Left ventricle myocardium inferior (tissue), 1 donor: ENCODE results near the gene XIRP2. TPM values are rescaled to one million over a fixed set of nuclear protein-coding genes. Genes with fewer than 3 reads are reported as not detected.

Experiments used
- DNase-seq: peaks from one replicate; pipeline ENCODE4 v3.0.0-alpha.2; 2020
- H3K27ac ChIP-seq: fragments of 200-600 bp; replicated peaks from 2 replicates; pipeline ENCODE4 v1.8.0; 2021
- H3K27me3 ChIP-seq: fragments of 200-600 bp; 2 replicates; pipeline ENCODE4 v1.8.0; 2021; ENCODE audit warnings: low read depth
- H3K36me3 ChIP-seq: fragments of 200-600 bp; 2 replicates; pipeline ENCODE4 v1.8.0; 2021
- H3K4me1 ChIP-seq: fragments of 200-600 bp; 2 replicates; pipeline ENCODE4 v1.8.0; 2021
- H3K4me3 ChIP-seq: fragments of 200-600 bp; 2 replicates; pipeline ENCODE4 v1.8.0; 2021; ENCODE audit warnings: mild to moderate bottlenecking, moderate library complexity
- H3K9me3 ChIP-seq: fragments of 200-600 bp; replicated peaks from 2 replicates; pipeline ENCODE4 v1.8.0; 2021
- intact Hi-C: fragments of 100-400 bp; cut with micrococcal nuclease; formaldehyde crosslinking; loops from one replicate; pipeline ENCODE4 v1.11.0; 2022
- long read RNA-seq: library from polyadenylated mRNA; unstranded; transcript quantifications from one replicate; pipeline ENCODE4 v2.0.0, GENCODE V29; 2021
- total RNA-seq: library from RNA; stranded (reverse); fragmentation: NEBNext Ultra II Directional; extraction: Animal tissue kit (Norgen Biotek cat#: 25700); gene quantifications from one replicate; pipeline ENCODE4 v1.2.1, GENCODE V29; 2021
- TF ChIP-seq, protein P1 (sequence below): fragments of 200-600 bp; IDR thresholded peaks from 2 replicates; pipeline ENCODE4 v1.8.0; 2021; ENCODE audit warnings: antibody characterized with exemption, mild to moderate bottlenecking, borderline replicate concordance
- donor health status: DM: no; HTN: yes; CAD: no; lungs with severe emphysema.

XIRP2 gene
- 364 TPM for total RNA-seq
- long read RNA-seq, partial matches to known transcripts: 95 of 97 reads
- long read RNA-seq, other reads (novel, unspliced or antisense): 2 of 97 reads

- no peak within 1 kb of the TSS for H3K4me3 ChIP-seq
- no peaks in the 10 kb centered on the region for H3K9me3 ChIP-seq
- no peaks in the 10 kb centered on the region for H3K4me1 ChIP-seq
- DNase-seq: no peak
- H3K27me3 ChIP-seq: no peaks in the 10 kb centered on the region
- TF ChIP-seq, protein P1, sequence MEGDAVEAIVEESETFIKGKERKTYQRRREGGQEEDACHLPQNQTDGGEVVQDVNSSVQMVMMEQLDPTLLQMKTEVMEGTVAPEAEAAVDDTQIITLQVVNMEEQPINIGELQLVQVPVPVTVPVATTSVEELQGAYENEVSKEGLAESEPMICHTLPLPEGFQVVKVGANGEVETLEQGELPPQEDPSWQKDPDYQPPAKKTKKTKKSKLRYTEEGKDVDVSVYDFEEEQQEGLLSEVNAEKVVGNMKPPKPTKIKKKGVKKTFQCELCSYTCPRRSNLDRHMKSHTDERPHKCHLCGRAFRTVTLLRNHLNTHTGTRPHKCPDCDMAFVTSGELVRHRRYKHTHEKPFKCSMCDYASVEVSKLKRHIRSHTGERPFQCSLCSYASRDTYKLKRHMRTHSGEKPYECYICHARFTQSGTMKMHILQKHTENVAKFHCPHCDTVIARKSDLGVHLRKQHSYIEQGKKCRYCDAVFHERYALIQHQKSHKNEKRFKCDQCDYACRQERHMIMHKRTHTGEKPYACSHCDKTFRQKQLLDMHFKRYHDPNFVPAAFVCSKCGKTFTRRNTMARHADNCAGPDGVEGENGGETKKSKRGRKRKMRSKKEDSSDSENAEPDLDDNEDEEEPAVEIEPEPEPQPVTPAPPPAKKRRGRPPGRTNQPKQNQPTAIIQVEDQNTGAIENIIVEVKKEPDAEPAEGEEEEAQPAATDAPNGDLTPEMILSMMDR: no peak
- intact Hi-C loops: no loop called here
- no peak within 1 kb of the TSS for H3K27ac ChIP-seq
- H3K36me3 ChIP-seq: no peaks in the 10 kb centered on the region
Measured at GRCh38 chr2:166888180-166888579, at the start of gene XIRP2. TSS of gene XIRP2 (plus strand) at chr2:166888480. CDS start at chr2:166903483, 15,003 bp downstream.

DNA sequence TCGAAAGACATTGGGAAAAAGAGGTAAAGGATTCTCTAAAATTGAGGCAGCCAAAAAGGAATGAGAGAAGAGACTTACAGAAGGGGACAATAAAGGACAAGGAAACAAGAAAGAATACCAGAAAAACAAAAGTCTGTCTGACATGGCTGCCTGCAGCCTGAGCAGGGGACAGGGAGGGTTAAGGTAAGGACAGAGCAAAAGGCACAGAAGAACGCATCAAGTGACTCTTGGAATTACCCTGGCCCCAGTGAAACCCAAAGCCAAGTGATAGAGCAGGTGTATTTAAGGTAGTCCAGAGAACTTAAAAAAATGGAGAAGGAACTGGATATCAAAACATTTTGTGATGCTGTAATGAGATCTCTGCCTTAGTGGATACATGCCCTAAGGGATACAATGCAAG, 47.1 kb upstream of the XIRP2 start:
- TF ChIP-seq, protein P1: no peak
- Histone ChIP-seq H3K36me3 (no peaks in the 10 kb centered on the region), H3K27me3 (no peaks in the 10 kb centered on the region), H3K4me1 (no peaks in the 10 kb centered on the region), H3K4me3 (no peak overlapping the region), H3K9me3 (no peaks in the 10 kb centered on the region), H3K27ac (no peak overlapping the region)
- no peak for DNase-seq
- intact Hi-C loops: no loop called here

GRCh38 chr2:166841679-166842078, 46.6 kb upstream of the XIRP2 start:
- H3K9me3 ChIP-seq: no peaks in the 10 kb centered on the region
- TF ChIP-seq, protein P1: no peak
- H3K4me1 ChIP-seq: no peaks in the 10 kb centered on the region
- no peaks in the 10 kb centered on the region for H3K36me3 ChIP-seq
- intact Hi-C loops: no loop called here
- H3K27ac ChIP-seq: no peak overlapping the region
- H3K4me3 ChIP-seq: no peak overlapping the region
- DNase-seq: no peak
- no peaks in the 10 kb centered on the region for H3K27me3 ChIP-seq

DNA sequence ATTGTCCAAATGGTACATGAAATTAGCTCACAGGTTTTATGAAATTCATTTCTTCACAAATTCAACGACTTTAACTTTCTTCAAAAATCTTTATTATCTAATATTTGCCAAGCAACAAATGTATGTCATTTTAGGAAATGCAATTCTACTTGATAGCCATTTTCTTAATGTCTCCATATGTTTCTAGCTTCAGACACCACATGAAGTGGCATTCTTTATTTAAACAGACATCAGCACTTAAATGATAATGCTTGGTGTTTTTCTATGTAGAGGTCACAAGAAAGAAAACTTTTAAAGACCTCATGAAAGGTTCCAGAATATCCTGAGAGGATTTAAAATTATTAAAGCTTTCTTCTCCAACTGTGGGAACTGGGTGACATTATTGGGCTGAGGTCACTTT, 44.2 kb upstream of the XIRP2 start:
- Histone ChIP-seq H3K27me3 (no peaks in the 10 kb centered on the region), H3K4me3 (no peak overlapping the region), H3K27ac (no peak overlapping the region), H3K9me3 (peaks cover 16% of the 10 kb centered on the region), H3K36me3 (no peaks in the 10 kb centered on the region), H3K4me1 (no peaks in the 10 kb centered on the region)
- TF ChIP-seq, protein P1: no peak
- intact Hi-C loops: no loop called here
- DNase-seq: no peak

GRCh38 chr2:166862468-166863132, 25.7 kb upstream of the XIRP2 start:
- no peaks in the 10 kb centered on the region for H3K27me3 ChIP-seq
- H3K27ac ChIP-seq: no peak overlapping the region
- no peaks in the 10 kb centered on the region for H3K4me1 ChIP-seq
- TF ChIP-seq, protein P1: no peak
- H3K4me3 ChIP-seq: no peak overlapping the region
- peaks cover 4% of the 10 kb centered on the region for H3K9me3 ChIP-seq
- no peak for DNase-seq
- intact Hi-C loops: no loop called here
- H3K36me3 ChIP-seq: no peaks in the 10 kb centered on the region
